ENCODE measurements around the gene STX7.

Gene STX7

DNA sequence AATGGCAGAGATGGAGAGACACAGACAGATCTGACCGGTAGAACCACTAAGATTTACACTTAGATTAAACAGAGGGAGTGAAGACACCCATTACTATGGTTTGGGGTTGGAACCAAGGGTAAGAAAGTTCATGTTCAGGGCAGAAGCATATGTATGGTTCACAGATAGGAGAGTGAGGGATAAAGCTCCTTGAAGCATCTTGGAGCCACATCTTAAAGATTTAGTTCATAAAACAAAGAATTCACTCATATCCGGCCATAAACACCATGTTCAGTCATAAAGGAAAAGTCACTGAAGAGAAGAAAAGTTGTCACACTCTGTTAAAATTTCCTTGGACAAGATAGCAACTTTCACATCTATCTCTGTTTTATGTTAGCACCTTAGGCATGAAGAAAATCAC lies 18.0 kb downstream of the STX7 start:
- no peak overlapping the region for H3K27ac Mint-ChIP-seq
- H3K4me3 Mint-ChIP-seq: no peak overlapping the region
- H3K27me3 Mint-ChIP-seq (ENCODE audit: low read depth): no peaks in the 10 kb centered on the region
- H3K4me1 Mint-ChIP-seq (ENCODE audit: low read depth): peaks cover 19% of the 10 kb centered on the region
- H3K36me3 Mint-ChIP-seq (ENCODE audit: low read depth): peaks cover 25% of the 10 kb centered on the region
- peaks cover 7% of the 10 kb centered on the region for H3K9me3 Mint-ChIP-seq

- Mint-ChIP-seq H3K4me1 (ENCODE audit: low read depth) (peaks cover 18% of the 10 kb centered on the region), H3K4me3 (no peak overlapping the region), H3K27me3 (ENCODE audit: low read depth) (no peaks in the 10 kb centered on the region), H3K9me3 (peaks cover 7% of the 10 kb centered on the region), H3K36me3 (ENCODE audit: low read depth) (peaks cover 9% of the 10 kb centered on the region), H3K27ac (no peak overlapping the region)
Measured at GRCh38 chr6:132491881-132492280, 21.0 kb downstream of the STX7 start.

- Mint-ChIP-seq H3K27ac (no peak overlapping the region), H3K36me3 (ENCODE audit: low read depth) (peaks cover 9% of the 10 kb centered on the region)
Measured at GRCh38 chr6:132491303-132491702, 21.6 kb downstream of the STX7 start.

GRCh38 chr6:132490478-132491204 lies 22.3 kb downstream of the STX7 start:
- no peak overlapping the region for H3K4me3 Mint-ChIP-seq
- no peaks in the 10 kb centered on the region for H3K27me3 Mint-ChIP-seq (ENCODE audit: low read depth)
- no peak overlapping the region for H3K27ac Mint-ChIP-seq
- H3K4me1 Mint-ChIP-seq (ENCODE audit: low read depth): peaks cover 13% of the 10 kb centered on the region
- peaks cover 7% of the 10 kb centered on the region for H3K9me3 Mint-ChIP-seq
- H3K36me3 Mint-ChIP-seq (ENCODE audit: low read depth): peaks cover 9% of the 10 kb centered on the region

More at GRCh38 chr6:132491303-132491702, 21.6 kb downstream of the STX7 start:
- peaks cover 15% of the 10 kb centered on the region for H3K4me1 Mint-ChIP-seq (ENCODE audit: low read depth)
- H3K27me3 Mint-ChIP-seq (ENCODE audit: low read depth): no peaks in the 10 kb centered on the region
- peaks cover 7% of the 10 kb centered on the region for H3K9me3 Mint-ChIP-seq
- no peak overlapping the region for H3K4me3 Mint-ChIP-seq

- H3K27ac Mint-ChIP-seq: no peak overlapping the region
- peaks cover 7% of the 10 kb centered on the region for H3K9me3 Mint-ChIP-seq
- no peaks in the 10 kb centered on the region for H3K27me3 Mint-ChIP-seq (ENCODE audit: low read depth)
Measured at GRCh38 chr6:132490024-132490423, 22.9 kb downstream of the STX7 start.

DNA sequence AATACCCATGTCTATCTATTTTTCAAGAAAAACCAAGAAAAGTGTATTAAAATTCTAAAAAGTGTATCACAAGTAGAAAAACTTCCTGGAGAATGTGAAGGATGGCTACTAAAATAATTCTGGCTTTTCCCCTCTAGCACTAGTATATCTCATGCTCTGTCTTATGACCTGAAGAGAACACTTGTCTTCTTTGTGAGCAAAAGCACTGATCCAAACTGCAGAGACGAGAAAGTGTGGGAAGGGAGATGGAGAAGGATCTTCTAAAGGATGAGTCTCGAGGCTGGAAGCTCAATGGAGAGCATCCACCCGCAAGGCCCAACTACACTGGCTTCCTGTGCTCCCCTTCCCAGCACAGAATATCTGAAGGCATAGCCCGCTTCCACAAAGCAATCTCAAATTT lies 23.5 kb downstream of the STX7 start:
- Mint-ChIP-seq H3K4me1 (ENCODE audit: low read depth) (peaks cover 6% of the 10 kb centered on the region), H3K4me3 (no peak overlapping the region), H3K9me3 (peaks cover 7% of the 10 kb centered on the region), H3K27ac (no peak overlapping the region), H3K36me3 (ENCODE audit: low read depth) (peaks cover 6% of the 10 kb centered on the region), H3K27me3 (ENCODE audit: low read depth) (no peaks in the 10 kb centered on the region)

More at GRCh38 chr6:132490024-132490423, 22.9 kb downstream of the STX7 start:
- H3K4me3 Mint-ChIP-seq: no peak overlapping the region
- H3K36me3 Mint-ChIP-seq (ENCODE audit: low read depth): peaks cover 9% of the 10 kb centered on the region
- peaks cover 11% of the 10 kb centered on the region for H3K4me1 Mint-ChIP-seq (ENCODE audit: low read depth)

GRCh38 chr6:132487762-132488161 lies 25.2 kb downstream of the STX7 start:
- Mint-ChIP-seq H3K9me3 (no peaks in the 10 kb centered on the region), H3K27me3 (ENCODE audit: low read depth) (no peaks in the 10 kb centered on the region), H3K27ac (no peak overlapping the region), H3K4me3 (no peak overlapping the region), H3K36me3 (ENCODE audit: low read depth) (no peaks in the 10 kb centered on the region), H3K4me1 (ENCODE audit: low read depth) (peaks cover 4% of the 10 kb centered on the region)

GRCh38 chr6:132484680-132485018 lies 28.3 kb downstream of the STX7 start:
- Mint-ChIP-seq H3K4me3 (no peak overlapping the region), H3K9me3 (no peaks in the 10 kb centered on the region), H3K27ac (no peak overlapping the region), H3K4me1 (ENCODE audit: low read depth) (peaks cover 4% of the 10 kb centered on the region), H3K36me3 (ENCODE audit: low read depth) (no peaks in the 10 kb centered on the region), H3K27me3 (ENCODE audit: low read depth) (no peaks in the 10 kb centered on the region)

DNA sequence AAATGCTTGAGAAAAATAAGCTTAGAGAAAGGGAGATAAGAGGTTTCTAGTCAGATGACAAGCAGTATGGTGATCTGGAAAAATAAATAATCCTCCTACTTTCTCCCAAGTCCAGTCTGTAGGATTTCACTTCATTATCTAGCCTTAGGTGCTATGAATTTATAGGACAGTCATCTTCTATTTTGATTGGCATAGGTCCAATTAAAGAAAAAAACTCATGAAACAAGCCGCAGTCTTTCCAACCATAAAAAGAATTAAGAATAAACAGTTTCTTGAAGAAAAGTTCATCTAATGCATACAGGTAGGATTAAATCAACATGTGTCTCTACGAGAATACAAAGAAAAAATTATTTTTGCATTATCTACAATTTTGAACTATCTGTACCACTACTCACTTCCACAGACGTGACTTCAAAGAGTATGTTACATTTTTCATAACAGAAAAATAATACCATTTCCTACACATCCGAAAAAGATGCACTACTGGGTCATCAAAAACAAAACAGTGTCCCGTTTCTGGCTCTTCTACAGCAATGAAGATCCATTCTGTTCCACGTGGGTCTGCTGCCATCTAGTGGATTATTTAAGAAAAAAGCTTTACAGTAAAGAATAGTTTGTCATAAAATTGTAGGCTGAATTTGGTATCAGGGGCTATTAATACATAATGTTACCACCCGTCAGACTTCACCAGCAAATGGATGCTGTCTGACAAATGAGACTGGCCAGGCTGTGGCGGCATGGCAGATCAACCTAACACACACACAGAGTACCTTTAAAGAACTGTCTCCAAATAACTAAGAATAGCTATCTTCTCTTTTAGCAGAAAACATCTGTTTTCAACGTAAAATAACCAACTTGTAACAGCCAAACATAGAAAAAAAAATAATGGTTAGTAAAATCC lies 28.9 kb downstream of the STX7 start:
- H3K4me3 Mint-ChIP-seq: no peak overlapping the region
- peaks cover 4% of the 10 kb centered on the region for H3K4me1 Mint-ChIP-seq (ENCODE audit: low read depth)
- H3K27ac Mint-ChIP-seq: no peak overlapping the region
- no peaks in the 10 kb centered on the region for H3K27me3 Mint-ChIP-seq (ENCODE audit: low read depth)
- no peaks in the 10 kb centered on the region for H3K9me3 Mint-ChIP-seq
- H3K36me3 Mint-ChIP-seq (ENCODE audit: low read depth): no peaks in the 10 kb centered on the region

DNA sequence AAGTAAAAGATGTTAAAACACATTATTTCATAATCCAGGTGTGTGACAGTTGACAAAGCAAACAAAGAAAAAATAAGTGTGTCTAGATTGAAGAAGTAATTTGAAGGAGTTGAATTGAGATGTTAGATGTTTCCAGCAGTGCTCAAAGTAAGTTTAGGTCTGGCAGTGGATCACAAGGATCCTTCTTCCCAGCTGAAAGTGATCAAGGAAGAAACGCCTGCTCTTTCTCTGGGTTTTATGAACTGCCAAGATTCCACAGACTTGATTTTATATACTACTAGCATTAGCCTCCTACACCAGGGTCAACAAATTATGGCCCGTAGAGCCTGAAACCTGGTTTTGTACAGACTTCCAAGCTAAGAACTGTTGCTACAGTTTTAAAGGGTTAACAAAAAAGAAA lies 30.3 kb downstream of the STX7 start:
- no peak overlapping the region for H3K4me3 Mint-ChIP-seq
- no peaks in the 10 kb centered on the region for H3K27me3 Mint-ChIP-seq (ENCODE audit: low read depth)
- H3K9me3 Mint-ChIP-seq: no peaks in the 10 kb centered on the region
- H3K36me3 Mint-ChIP-seq (ENCODE audit: low read depth): no peaks in the 10 kb centered on the region
- H3K27ac Mint-ChIP-seq: no peak overlapping the region
- no peaks in the 10 kb centered on the region for H3K4me1 Mint-ChIP-seq (ENCODE audit: low read depth)

DNA sequence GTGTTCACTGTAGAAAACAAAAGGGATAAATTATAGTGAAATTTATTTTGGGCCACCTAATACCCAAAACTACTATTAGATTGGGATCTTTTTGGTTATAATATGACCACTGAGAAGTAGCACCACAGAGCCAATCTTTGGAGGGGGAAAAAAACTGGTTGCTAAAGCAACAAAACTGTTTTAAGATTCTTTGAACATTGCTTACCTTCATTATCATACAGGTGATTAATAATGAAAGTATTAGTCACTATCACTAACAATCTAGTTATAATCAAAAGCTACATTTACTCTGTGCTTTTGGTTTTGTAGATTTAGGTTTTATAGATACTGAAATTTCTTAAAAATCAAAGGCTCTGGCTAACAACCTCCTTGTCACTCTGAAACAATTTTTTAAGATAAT lies 31.7 kb downstream of the STX7 start:
- Mint-ChIP-seq H3K36me3 (ENCODE audit: low read depth) (no peaks in the 10 kb centered on the region), H3K4me1 (ENCODE audit: low read depth) (no peaks in the 10 kb centered on the region), H3K27me3 (ENCODE audit: low read depth) (no peaks in the 10 kb centered on the region), H3K9me3 (no peaks in the 10 kb centered on the region), H3K27ac (no peak overlapping the region), H3K4me3 (no peak overlapping the region)

- Mint-ChIP-seq H3K4me3 (no peak overlapping the region), H3K27me3 (ENCODE audit: low read depth) (no peaks in the 10 kb centered on the region), H3K36me3 (ENCODE audit: low read depth) (no peaks in the 10 kb centered on the region), H3K4me1 (ENCODE audit: low read depth) (no peaks in the 10 kb centered on the region), H3K9me3 (no peaks in the 10 kb centered on the region), H3K27ac (no peak overlapping the region)
Measured at GRCh38 chr6:132479131-132479530, 33.8 kb downstream of the STX7 start.

DNA sequence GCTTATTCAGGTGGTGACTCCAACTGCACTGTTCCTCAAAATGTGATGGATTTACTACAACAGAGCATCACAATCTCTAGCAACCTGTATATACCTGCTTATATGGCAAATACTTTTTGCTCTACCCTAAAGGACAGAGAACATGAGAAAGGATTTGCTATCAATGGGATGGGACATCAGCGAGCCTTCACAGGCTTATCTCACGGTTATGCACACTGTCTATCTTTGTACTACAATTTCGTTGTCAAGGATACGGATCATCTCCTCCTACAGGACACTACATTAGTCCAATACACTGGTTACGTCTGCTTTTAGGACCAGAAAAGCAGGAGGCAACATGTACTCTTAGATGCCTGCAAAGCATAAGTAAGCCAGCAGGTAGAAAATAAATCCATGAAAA lies 34.2 kb downstream of the STX7 start:
- Mint-ChIP-seq H3K9me3 (no peaks in the 10 kb centered on the region), H3K27me3 (ENCODE audit: low read depth) (no peaks in the 10 kb centered on the region), H3K4me3 (no peak overlapping the region), H3K27ac (no peak overlapping the region), H3K36me3 (ENCODE audit: low read depth) (no peaks in the 10 kb centered on the region), H3K4me1 (ENCODE audit: low read depth) (no peaks in the 10 kb centered on the region)

- Mint-ChIP-seq H3K27me3 (ENCODE audit: low read depth) (no peaks in the 10 kb centered on the region), H3K9me3 (no peaks in the 10 kb centered on the region), H3K27ac (no peak overlapping the region), H3K36me3 (ENCODE audit: low read depth) (no peaks in the 10 kb centered on the region), H3K4me3 (no peak overlapping the region), H3K4me1 (ENCODE audit: low read depth) (no peaks in the 10 kb centered on the region)
Measured at GRCh38 chr6:132478266-132478665, 34.6 kb downstream of the STX7 start.

GRCh38 chr6:132476688-132477087 lies 36.2 kb downstream of the STX7 start:
- no peak overlapping the region for H3K27ac Mint-ChIP-seq
- H3K9me3 Mint-ChIP-seq: no peaks in the 10 kb centered on the region
- H3K4me1 Mint-ChIP-seq (ENCODE audit: low read depth): no peaks in the 10 kb centered on the region
- no peaks in the 10 kb centered on the region for H3K27me3 Mint-ChIP-seq (ENCODE audit: low read depth)
- no peaks in the 10 kb centered on the region for H3K36me3 Mint-ChIP-seq (ENCODE audit: low read depth)
- H3K4me3 Mint-ChIP-seq: no peak overlapping the region

All from T-helper 1 cell treated with Interleukin-12 subunit alpha and Interleukin-12 subunit beta and Interleukin-4 antibody, amounts not matched to agents 30 μg/mL and 1 μg/mL, for 36 hours (primary cell).